CD8-positive, alpha-beta memory T cell (primary cell): Measurements from ENCODE around the gene TM4SF4. TPM values are rescaled to one million over a fixed set of nuclear protein-coding genes. Genes with fewer than 3 reads are reported as not detected.

Experiments used
- CTCF ChIA-PET: fragments of 350-600 bp; sonication (Branson Sonifier 250); formaldehyde crosslinking; loops from one replicate; lab custom pipeline; 2021; ENCODE audit warnings: antibody characterized with exemption; lab: Charles Lee
- POLR2A ChIA-PET: fragments of 350-600 bp; sonication (Branson Sonifier 250); formaldehyde crosslinking; loops from one replicate; lab custom pipeline; 2021; ENCODE audit warnings: antibody characterized with exemption; lab: Charles Lee
- DNase-seq, 5 donors: peaks; one replicate each; pipeline versions ENCODE4 v3.0.0 to v3.0.0-alpha.2; 2020 to 2022; ENCODE audit warnings: mixed read lengths in 1 of 5
- H3K27ac ChIP-seq: one replicate; pipeline ENCODE4 v1.7.0; 2013; ENCODE audit warnings: low read depth, mild to moderate bottlenecking, low read length, moderate library complexity
- H3K27me3 ChIP-seq: 2 replicates; pipeline ENCODE4 v1.7.0; 2013; ENCODE audit warnings: low read length, mild to moderate bottlenecking; ENCODE audit not compliant: insufficient read depth, poor library complexity, severe bottlenecking
- H3K36me3 ChIP-seq: 2 replicates; pipeline ENCODE4 v1.7.0; 2013; ENCODE audit warnings: mild to moderate bottlenecking, low read length, moderate library complexity; ENCODE audit not compliant: insufficient read depth
- H3K4me1 ChIP-seq: 2 replicates; pipeline ENCODE4 v1.7.0; 2013; ENCODE audit warnings: mild to moderate bottlenecking, low read length, moderate library complexity; ENCODE audit not compliant: insufficient read depth
- H3K4me3 ChIP-seq: 2 replicates; pipeline ENCODE4 v1.7.0; 2013; ENCODE audit warnings: mild to moderate bottlenecking, low read length
- H3K9me3 ChIP-seq: 2 replicates; pipeline ENCODE4 v1.7.0; 2013; ENCODE audit warnings: mild to moderate bottlenecking, low read length
- H3K27ac Mint-ChIP-seq, 8 donors: one replicate each; pipeline ENCODE4 v1.8.0; 2020 to 2021; ENCODE audit warnings: mixed read lengths in 8 of 8, mild to moderate bottlenecking in 6 of 8, inconsistent platforms in 3 of 8, moderate library complexity in 3 of 8
- H3K27me3 Mint-ChIP-seq, 2 donors: one replicate each; pipeline ENCODE4 v1.8.0; 2020 to 2021; ENCODE audit warnings: mixed read lengths in 2 of 2, mild to moderate bottlenecking in 1 of 2, moderate library complexity in 1 of 2
- H3K36me3 Mint-ChIP-seq, 3 donors: one replicate each; pipeline ENCODE4 v1.8.0; 2020 to 2021; ENCODE audit warnings: mixed read lengths in 3 of 3, inconsistent platforms in 1 of 3, mild to moderate bottlenecking in 1 of 3
- H3K4me1 Mint-ChIP-seq, 3 donors: one replicate each; pipeline ENCODE4 v1.8.0; 2020 to 2021; ENCODE audit warnings: mixed read lengths in 3 of 3, inconsistent platforms in 1 of 3, mild to moderate bottlenecking in 1 of 3
- H3K4me3 Mint-ChIP-seq, 7 donors: one replicate each; pipeline ENCODE4 v1.8.0; 2020 to 2021; ENCODE audit warnings: mixed read lengths in 7 of 7, mild to moderate bottlenecking in 6 of 7, moderate library complexity in 4 of 7, inconsistent platforms in 2 of 7
- H3K9me3 Mint-ChIP-seq, 5 donors: one replicate each; pipeline ENCODE4 v1.8.0; 2020 to 2022; ENCODE audit warnings: mixed read lengths in 5 of 5, mild to moderate bottlenecking in 3 of 5, moderate library complexity in 2 of 5, inconsistent platforms in 1 of 5
- polyA plus RNA-seq: library from polyadenylated mRNA; unstranded; fragments of 300-500 nt; fragmentation: Illumina TruSeq; gene quantifications from one replicate; pipeline ENCODE4 v1.2.3, GENCODE V29; 2021
- total RNA-seq, 2 experiments: library from RNA; stranded (reverse); gene quantifications; one replicate each; pipeline ENCODE4 v1.2.3, GENCODE V29; 2021

TM4SF4 gene
- total and polyA plus RNA-seq, 3 experiments from 2014 or later: not detected

DNA sequence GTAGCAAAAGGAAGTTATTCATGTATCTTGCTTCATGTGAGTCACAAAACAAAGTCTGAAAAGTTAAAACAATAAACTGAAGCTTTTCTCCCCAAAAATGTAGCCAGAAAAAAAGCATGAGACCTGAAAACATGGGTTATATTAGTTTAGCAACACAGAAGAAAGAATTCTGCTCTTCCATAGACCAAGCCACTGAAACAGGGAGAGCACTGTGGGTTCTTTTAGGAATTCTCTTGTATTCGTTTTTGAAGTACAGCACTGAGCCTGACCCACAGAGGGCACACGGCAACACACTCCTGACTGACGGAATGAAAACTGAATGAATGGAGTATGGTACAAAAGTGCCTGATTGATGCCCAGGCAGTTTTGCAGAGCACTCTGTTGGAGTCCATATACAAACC lies 66.6 kb downstream of the TM4SF4 start:
- ChIA-PET POLR2A (no interaction called here), CTCF (no interaction called here)
- DNase-seq: no peak
- peaks cover 0 to 2% (median 0%) of the 10 kb centered on the region in 3 donors for H3K36me3 Mint-ChIP-seq
- Histone ChIP-seq H3K36me3 (no peaks in the 10 kb centered on the region), H3K4me1 (no peaks in the 10 kb centered on the region), H3K4me3 (no peak overlapping the region), H3K27ac (no peak overlapping the region), H3K27me3 (no peaks in the 10 kb centered on the region), H3K9me3 (no peaks in the 10 kb centered on the region)
- no peaks in the 10 kb centered on the region for H3K4me1 Mint-ChIP-seq
- H3K4me3 Mint-ChIP-seq: no peak overlapping the region
- no peak overlapping the region for H3K27ac Mint-ChIP-seq
- H3K27me3 Mint-ChIP-seq: peaks cover 0 to 3% of the 10 kb centered on the region in 2 donors
- no peaks in the 10 kb centered on the region for H3K9me3 Mint-ChIP-seq

- no peak for DNase-seq
- Mint-ChIP-seq H3K27ac (no peak overlapping the region), H3K36me3 (peaks cover 0 to under 1% (median 0%) of the 10 kb centered on the region in 3 donors), H3K4me1 (no peaks in the 10 kb centered on the region), H3K4me3 (no peak overlapping the region), H3K9me3 (no peaks in the 10 kb centered on the region), H3K27me3 (peaks cover 0 to 3% of the 10 kb centered on the region in 2 donors)
- H3K36me3 ChIP-seq: no peaks in the 10 kb centered on the region
- H3K27me3 ChIP-seq: no peaks in the 10 kb centered on the region
- CTCF ChIA-PET: no interaction called here
- H3K4me3 ChIP-seq: no peak overlapping the region
- POLR2A ChIA-PET: no interaction called here
- H3K27ac ChIP-seq: no peak overlapping the region
- H3K9me3 ChIP-seq: no peaks in the 10 kb centered on the region
- H3K4me1 ChIP-seq: no peaks in the 10 kb centered on the region
Measured at GRCh38 chr3:149542375-149543312, 68.1 kb downstream of the TM4SF4 start.

DNA sequence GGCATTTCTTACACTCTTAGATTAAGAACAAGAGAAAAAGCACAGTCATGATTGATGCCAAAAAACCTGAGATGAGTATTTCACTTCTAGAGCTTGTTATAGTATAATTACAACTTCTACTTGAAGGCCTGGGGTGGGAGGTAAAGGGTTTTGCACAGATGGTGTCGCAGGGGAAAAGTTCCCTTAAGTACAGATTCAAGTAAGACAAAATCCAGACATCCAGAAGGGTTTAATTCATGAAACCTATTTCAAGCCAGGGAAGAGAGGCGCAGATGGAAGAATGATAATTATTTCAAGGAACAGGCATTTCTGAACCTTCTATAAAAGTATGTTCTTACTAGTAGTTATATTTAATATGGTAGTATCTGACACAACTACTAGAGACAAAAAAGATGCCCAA lies 70.6 kb downstream of the TM4SF4 start:
- H3K4me1 ChIP-seq: no peaks in the 10 kb centered on the region
- ChIA-PET CTCF (no interaction called here), POLR2A (no interaction called here)
- Mint-ChIP-seq H3K27me3 (peaks cover 0 to 3% of the 10 kb centered on the region in 2 donors), H3K4me3 (no peak overlapping the region), H3K4me1 (no peaks in the 10 kb centered on the region), H3K27ac (no peak overlapping the region), H3K36me3 (no peaks in the 10 kb centered on the region), H3K9me3 (no peaks in the 10 kb centered on the region)
- H3K27ac ChIP-seq: no peak overlapping the region
- no peaks in the 10 kb centered on the region for H3K27me3 ChIP-seq
- no peak for DNase-seq
- H3K36me3 ChIP-seq: no peaks in the 10 kb centered on the region
- H3K4me3 ChIP-seq: no peak overlapping the region
- no peaks in the 10 kb centered on the region for H3K9me3 ChIP-seq

DNA sequence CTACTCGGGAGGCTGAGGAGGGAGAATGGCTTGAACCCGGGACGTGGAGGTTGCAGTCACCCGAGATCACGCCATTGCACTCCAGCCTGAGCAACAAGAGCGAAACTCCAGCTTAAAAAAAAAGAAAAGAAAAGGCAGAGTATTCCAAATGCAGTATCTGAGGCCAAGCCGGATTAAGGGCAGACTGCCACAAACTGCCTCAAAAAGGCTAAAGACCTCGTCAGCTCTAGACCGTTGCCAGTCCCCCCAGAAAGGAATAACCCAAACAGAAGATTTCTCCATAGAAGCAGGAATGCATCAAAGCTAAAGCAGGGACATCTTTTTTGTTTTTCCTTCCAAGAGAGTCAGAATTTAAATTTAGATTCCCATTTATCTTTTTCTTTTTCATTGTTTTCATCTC lies 72.9 kb downstream of the TM4SF4 start:
- Histone ChIP-seq H3K27me3 (no peaks in the 10 kb centered on the region), H3K27ac (no peak overlapping the region), H3K36me3 (no peaks in the 10 kb centered on the region), H3K4me1 (no peaks in the 10 kb centered on the region), H3K9me3 (no peaks in the 10 kb centered on the region), H3K4me3 (no peak overlapping the region)
- H3K9me3 Mint-ChIP-seq: no peaks in the 10 kb centered on the region
- H3K4me3 Mint-ChIP-seq: no peak overlapping the region
- no peaks in the 10 kb centered on the region for H3K4me1 Mint-ChIP-seq
- peak overlapping the region in 1 of 8 donors; percentile 81 for H3K27ac Mint-ChIP-seq
- no peaks in the 10 kb centered on the region for H3K36me3 Mint-ChIP-seq
- POLR2A ChIA-PET: interaction anchor here (0.6 kb wide), 1 partner anchor 24 kb away, joined by 3 read pairs; no protein-coding TSS in a partner anchor
- H3K27me3 Mint-ChIP-seq: no peaks in the 10 kb centered on the region
- CTCF ChIA-PET: interaction anchor here (1.1 kb wide), 1 partner anchor 261 kb away, joined by 3 read pairs; no protein-coding TSS in a partner anchor
- no peak for DNase-seq

GRCh38 chr3:149547954-149548668 lies 73.6 kb downstream of the TM4SF4 start:
- no peak for DNase-seq
- Histone ChIP-seq H3K27ac (no peak overlapping the region), H3K27me3 (no peaks in the 10 kb centered on the region), H3K4me3 (no peak overlapping the region), H3K9me3 (no peaks in the 10 kb centered on the region), H3K4me1 (no peaks in the 10 kb centered on the region), H3K36me3 (no peaks in the 10 kb centered on the region)
- no peaks in the 10 kb centered on the region for H3K9me3 Mint-ChIP-seq
- H3K4me1 Mint-ChIP-seq: no peaks in the 10 kb centered on the region
- H3K27ac Mint-ChIP-seq: no peak overlapping the region
- ChIA-PET POLR2A (no interaction called here), CTCF (interaction anchor here (1.1 kb wide), 1 partner anchor 261 kb away, joined by 3 read pairs; no protein-coding TSS in a partner anchor)
- H3K36me3 Mint-ChIP-seq: peaks cover 0 to 1% (median 0%) of the 10 kb centered on the region in 3 donors
- H3K27me3 Mint-ChIP-seq: no peaks in the 10 kb centered on the region
- no peak overlapping the region for H3K4me3 Mint-ChIP-seq

DNA sequence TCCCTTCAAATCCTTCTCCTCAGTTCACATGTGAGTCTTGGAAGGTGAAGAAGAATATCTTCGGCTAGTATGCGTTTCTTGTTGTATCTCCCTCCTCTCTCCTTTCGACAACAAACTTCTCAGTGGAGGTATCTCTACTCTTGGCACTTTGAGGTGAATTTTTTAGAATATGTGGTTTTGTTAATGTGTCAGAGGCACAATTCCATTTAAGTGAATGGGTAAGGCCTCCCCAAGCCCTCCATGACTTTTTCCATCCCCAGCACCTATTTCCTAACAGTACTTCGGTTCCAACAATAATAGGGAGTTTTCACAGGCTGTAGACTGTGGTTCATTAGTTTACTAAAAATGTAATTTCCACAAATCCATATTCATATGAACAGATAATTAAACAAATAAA lies 74.2 kb downstream of the TM4SF4 start:
- peaks cover 0 to 1% (median 0%) of the 10 kb centered on the region in 3 donors for H3K36me3 Mint-ChIP-seq
- Histone ChIP-seq H3K9me3 (no peaks in the 10 kb centered on the region), H3K27ac (no peak overlapping the region), H3K4me3 (no peak overlapping the region), H3K36me3 (no peaks in the 10 kb centered on the region), H3K27me3 (no peaks in the 10 kb centered on the region), H3K4me1 (no peaks in the 10 kb centered on the region)
- H3K4me3 Mint-ChIP-seq: no peak overlapping the region
- no peaks in the 10 kb centered on the region for H3K4me1 Mint-ChIP-seq
- H3K9me3 Mint-ChIP-seq: no peaks in the 10 kb centered on the region
- no peak overlapping the region for H3K27ac Mint-ChIP-seq
- ChIA-PET POLR2A (no interaction called here), CTCF (no interaction called here)
- H3K27me3 Mint-ChIP-seq: no peaks in the 10 kb centered on the region
- DNase-seq: no peak

DNA sequence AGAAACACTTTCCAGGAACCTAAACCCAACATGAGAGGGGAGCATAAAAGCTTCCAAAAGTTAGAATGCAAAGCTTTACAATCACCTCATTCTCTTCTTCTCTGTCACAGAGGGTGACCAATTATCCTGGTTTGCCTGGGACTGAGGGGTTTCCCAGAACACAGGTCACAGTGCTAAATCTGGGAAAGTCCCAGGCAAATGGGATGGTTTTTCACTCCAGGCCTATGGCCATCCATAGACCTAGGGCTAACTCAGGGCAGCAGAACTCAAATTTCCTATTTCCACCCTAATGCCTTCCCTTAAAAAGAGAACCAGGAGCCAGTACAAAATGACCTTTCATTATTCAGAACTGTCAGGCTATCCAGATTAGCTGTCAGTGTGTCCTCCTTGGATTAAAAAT lies 77.0 kb downstream of the TM4SF4 start:
- peaks cover 0 to 1% (median 0%) of the 10 kb centered on the region in 3 donors for H3K36me3 Mint-ChIP-seq
- no peak overlapping the region for H3K4me3 Mint-ChIP-seq
- H3K27me3 Mint-ChIP-seq: no peaks in the 10 kb centered on the region
- H3K4me1 Mint-ChIP-seq: no peaks in the 10 kb centered on the region
- no peaks in the 10 kb centered on the region for H3K9me3 Mint-ChIP-seq
- POLR2A ChIA-PET: no interaction called here
- H3K4me3 ChIP-seq: no peak overlapping the region
- no peak overlapping the region for H3K27ac Mint-ChIP-seq
- H3K27ac ChIP-seq: no peak overlapping the region
- no peaks in the 10 kb centered on the region for H3K4me1 ChIP-seq
- H3K27me3 ChIP-seq: no peaks in the 10 kb centered on the region
- no peak for DNase-seq
- H3K36me3 ChIP-seq: no peaks in the 10 kb centered on the region
- H3K9me3 ChIP-seq: no peaks in the 10 kb centered on the region
- CTCF ChIA-PET: no interaction called here

DNA sequence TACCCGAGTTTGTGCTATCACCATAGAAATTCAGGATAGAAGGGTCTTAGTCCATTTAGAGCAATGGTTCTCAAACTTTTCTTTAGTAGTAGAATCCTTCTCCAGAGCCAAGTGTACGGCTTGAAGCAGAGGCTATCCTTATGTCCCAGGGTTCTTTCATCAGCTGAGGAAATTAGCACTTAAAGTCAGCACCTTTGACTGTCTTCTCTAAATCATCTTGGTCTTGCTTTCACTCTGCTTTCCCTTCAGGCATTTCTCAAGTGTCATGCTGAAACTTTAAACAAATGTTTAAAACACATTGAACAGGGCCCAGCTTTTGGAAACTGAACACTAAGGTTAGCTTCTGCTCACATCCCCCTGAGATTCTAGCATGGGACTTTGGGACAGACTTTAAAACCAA lies 78.2 kb downstream of the TM4SF4 start:
- H3K9me3 Mint-ChIP-seq: no peaks in the 10 kb centered on the region
- CTCF ChIA-PET: no interaction called here
- POLR2A ChIA-PET: no interaction called here

More for the DNA sequence above, 78.2 kb downstream of the TM4SF4 start:
- Mint-ChIP-seq H3K4me1 (no peaks in the 10 kb centered on the region), H3K4me3 (no peak overlapping the region), H3K36me3 (peaks cover 0 to 1% (median 0%) of the 10 kb centered on the region in 3 donors), H3K27ac (no peak overlapping the region), H3K27me3 (no peaks in the 10 kb centered on the region)
- no peaks in the 10 kb centered on the region for H3K9me3 ChIP-seq
- DNase-seq: no peak
- H3K27ac ChIP-seq: no peak overlapping the region
- H3K4me1 ChIP-seq: no peaks in the 10 kb centered on the region
- H3K4me3 ChIP-seq: no peak overlapping the region
- H3K27me3 ChIP-seq: no peaks in the 10 kb centered on the region
- H3K36me3 ChIP-seq: no peaks in the 10 kb centered on the region
